HCT116 (cell line): ENCODE data around the gene ECSCR. TPM values are rescaled to one million over a fixed set of nuclear protein-coding genes. Genes with fewer than 3 reads are reported as not detected.

Experiments used
- ATAC-seq: fragments of 200-7000 bp; cut with Tn5 transposase; 2 replicates; pipeline ENCODE4 v1.9.1; 2020; ENCODE audit warnings: mild to moderate bottlenecking, moderate library complexity
- BruUV-seq: library from RNA; stranded (reverse); fragments of 400-500 nt; replicated peaks from 2 replicates; lab custom pipeline; 2021; lab: Mats Ljungman, UMichigan
- CTCF ChIA-PET: fragments of 300-600 bp; sonication (Branson Sonifier 250); formaldehyde crosslinking; loops from one replicate; lab custom pipeline; 2021; ENCODE audit warnings: antibody characterized with exemption; lab: Charles Lee
- POLR2A ChIA-PET: fragments of 300-600, 350-600 bp; sonication (Branson Sonifier 250); formaldehyde crosslinking; loops from one replicate; lab custom pipeline; 2021; ENCODE audit warnings: antibody characterized with exemption; lab: Charles Lee
- RAD21 ChIA-PET, 2 experiments: fragments of 300-600 bp; sonication (Branson Sonifier 250); formaldehyde crosslinking; loops; one replicate each; lab custom pipeline; 2023; ENCODE audit warnings: low total read pairs in 2 of 2; ENCODE audit not compliant: uncharacterized antibody in 2 of 2, unreplicated experiment in 2 of 2, low non-redundant PET in 1 of 2; lab: Charles Lee
- DNase-seq: peaks from one replicate; pipeline ENCODE4 v3.0.0-alpha.2; 2010; ENCODE audit warnings: low read depth, low spot score
- H2AFZ ChIP-seq: fragments of 200-600 bp; shearing (Covaris generic), sonication (generic); 2 replicates; pipeline ENCODE4 v1.6.1; 2017; ENCODE audit warnings: low read depth, mixed run types, mixed read lengths, antibody characterized with exemption, low read length; ENCODE audit not compliant: poor library complexity, severe bottlenecking
- H3K27ac ChIP-seq: 2 replicates; pipeline ENCODE4 v1.5.1; 2012; ENCODE audit warnings: low read depth, low read length
- H3K27me3 ChIP-seq: fragments of 200-600 bp; sonication (generic); 2 replicates; pipeline ENCODE4 v1.6.1; 2016; ENCODE audit warnings: mixed run types, low read length, mixed read lengths; ENCODE audit not compliant: insufficient read depth
- H3K36me3 ChIP-seq, 2 experiments: fragments of 200-500 bp in 1 of 2; fragments of 200-600 bp in 1 of 2; sonication (Bioruptor generic) in 1 of 2; sonication (generic) in 1 of 2; 2 replicates each; pipeline versions ENCODE4 v1.5.1 to v1.6.1; 2014 to 2016; ENCODE audit warnings: low read length in 2 of 2, inconsistent platforms in 1 of 2, mixed read lengths in 1 of 2, mixed run types in 1 of 2; ENCODE audit not compliant: insufficient read depth in 2 of 2, control insufficient read depth in 1 of 2
- H3K4me1 ChIP-seq, 2 experiments: fragments of 200-600 bp in 1 of 2; sonication (generic) in 1 of 2; 2 replicates each; pipeline versions ENCODE4 v1.5.1 to v1.6.1; 2012 to 2017; ENCODE audit warnings: low read length in 2 of 2, inconsistent platforms in 1 of 2, mild to moderate bottlenecking in 1 of 2, mixed read lengths in 1 of 2, mixed run types in 1 of 2, moderate library complexity in 1 of 2; ENCODE audit not compliant: insufficient read depth in 2 of 2, control insufficient read depth in 1 of 2
- H3K4me2 ChIP-seq: fragments of 200-600 bp; sonication (generic); 2 replicates; pipeline ENCODE4 v1.6.1; 2017; ENCODE audit warnings: mixed run types, low read length, mixed read lengths
- H3K4me3 ChIP-seq, 2 experiments: fragments of 200-600 bp in 1 of 2; sonication (generic) in 1 of 2; replicated peaks in 1 of 2; 2 replicates each; pipeline ENCODE4 v1.5.1; 2011 to 2016; ENCODE audit warnings: low read length in 2 of 2, control low read depth in 1 of 2, low read depth in 1 of 2, mild to moderate bottlenecking in 1 of 2, mixed read lengths in 1 of 2, mixed run types in 1 of 2
- H3K79me2 ChIP-seq: fragments of 200-600 bp; sonication (generic); 2 replicates; pipeline ENCODE4 v1.6.1; 2017; ENCODE audit warnings: mild to moderate bottlenecking, mixed run types, low read length, moderate library complexity, mixed read lengths; ENCODE audit not compliant: insufficient read depth
- H3K9ac ChIP-seq: fragments of 200-600 bp; sonication (generic); 2 replicates; pipeline ENCODE4 v1.6.1; 2016; ENCODE audit warnings: low read length, mixed read lengths
- H3K9me2 ChIP-seq: fragments of 200-600 bp; sonication (generic), shearing (Covaris generic); 2 replicates; pipeline ENCODE4 v1.6.1; 2017; ENCODE audit warnings: mixed run types, mild to moderate bottlenecking, moderate library complexity; ENCODE audit not compliant: insufficient read depth
- H3K9me3 ChIP-seq, 2 experiments: fragments of 200-500 bp in 1 of 2; fragments of 200-600 bp in 1 of 2; sonication (Bioruptor generic) in 1 of 2; sonication (generic) in 1 of 2; 2 replicates each; pipeline ENCODE4 v1.6.1; 2014 to 2017; ENCODE audit warnings: low read length in 2 of 2, mixed read lengths in 2 of 2, inconsistent platforms in 1 of 2, low read depth in 1 of 2, mild to moderate bottlenecking in 1 of 2, mixed run types in 1 of 2, moderate library complexity in 1 of 2; ENCODE audit not compliant: control insufficient read depth in 1 of 2, insufficient read depth in 1 of 2
- H4K20me1 ChIP-seq: fragments of 200-600 bp; sonication (generic), shearing (Covaris generic); 2 replicates; pipeline ENCODE4 v1.6.1; 2017; ENCODE audit warnings: mixed run types, mild to moderate bottlenecking, moderate library complexity; ENCODE audit not compliant: insufficient read depth
- CEBPB ChIP-seq: IDR thresholded peaks from 2 replicates; pipeline ENCODE4 v1.6.1; 2012; ENCODE audit warnings: low read depth
- EGR1 ChIP-seq: IDR thresholded peaks from 2 replicates; pipeline ENCODE4 v1.6.1; 2012; ENCODE audit warnings: low read depth
- POLR2A ChIP-seq: IDR thresholded peaks from 2 replicates; pipeline ENCODE4 v1.7.0; 2011; ENCODE audit warnings: borderline replicate concordance; ENCODE audit not compliant: insufficient read depth, insufficient read length; ENCODE audit errors: extremely low read depth
- SIN3A ChIP-seq: IDR thresholded peaks from 2 replicates; pipeline ENCODE4 v1.6.1; 2012; ENCODE audit warnings: low read depth
- SRF ChIP-seq: IDR thresholded peaks from 2 replicates; pipeline ENCODE4 v1.6.1; 2012; ENCODE audit warnings: low read depth
- TCF7L2 ChIP-seq: IDR thresholded peaks from 2 replicates; pipeline ENCODE4 v1.7.0; 2011; ENCODE audit warnings: borderline replicate concordance, inconsistent platforms; ENCODE audit not compliant: insufficient read depth, insufficient read length; ENCODE audit errors: extremely low read depth
- ZBTB33 ChIP-seq: IDR thresholded peaks from 2 replicates; pipeline ENCODE4 v1.6.1; 2011; ENCODE audit warnings: mild to moderate bottlenecking, low read length, moderate library complexity; ENCODE audit not compliant: insufficient replicate concordance; ENCODE audit errors: extremely low read depth
- ZNF274 ChIP-seq: fragments of 200-500 bp; sonication (Bioruptor generic); IDR thresholded peaks from 2 replicates; pipeline ENCODE4 v1.6.1; 2014; ENCODE audit warnings: mild to moderate bottlenecking, low read depth, low read length, inconsistent platforms
- intact Hi-C: fragments of 100-400 bp; cut with micrococcal nuclease; formaldehyde crosslinking; loops from 2 replicates; pipeline ENCODE4 v1.10.0; 2022
- total RNA-seq: library from RNA; stranded (reverse); gene quantifications from one replicate; pipeline ENCODE4 v1.2.1, GENCODE V29; 2021; ENCODE audit not compliant: unreplicated experiment

ECSCR gene
- total RNA-seq, 1 experiment from 2014 or later, result not detected

- no peaks in the 10 kb centered on the region for H3K9me2 ChIP-seq
- intact Hi-C loops, result no loop called here
- CTCF ChIA-PET, result no interaction called here
- POLR2A ChIA-PET, result no interaction called here
- no TSS peak for BruUV-seq
- H4K20me1 ChIP-seq, result no peaks in the 10 kb centered on the region
- H3K9me3 ChIP-seq, result no peaks in the 10 kb centered on the region
- ATAC-seq (no peak), DNase-seq (no peak)
- H3K27ac ChIP-seq, result no peak overlapping the region
- TF ChIP-seq POLR2A (no peak), TCF7L2 (no peak), CEBPB (no peak), ZNF274 (no peak), SIN3A (no peak), ZBTB33 (no peak), EGR1 (no peak), SRF (no peak)
- H3K27me3 ChIP-seq, result no peaks in the 10 kb centered on the region
- H2AFZ ChIP-seq, result no peak overlapping the region
- H3K4me1 ChIP-seq, result peaks cover 9% of the 10 kb centered on the region in 2 experiments; a peak in 2 of 4 replicates
- H3K4me3 ChIP-seq, result no peak overlapping the region
- no peaks in the 10 kb centered on the region for H3K36me3 ChIP-seq
- no peak overlapping the region for H3K4me2 ChIP-seq
- H3K79me2 ChIP-seq, result no peaks in the 10 kb centered on the region
- RAD21 ChIA-PET, result no interaction called here
- H3K9ac ChIP-seq, result no peak overlapping the region
These were observed 10.0 kb upstream of the ECSCR start for GRCh38 chr5:139472386-139473030.
